CD14-positive monocyte (primary cell): ENCODE results near the gene C2orf76. TPM values are rescaled to one million over a fixed set of nuclear protein-coding genes. Genes with fewer than 3 reads are reported as not detected.

ENCODE experiments used
- DNase-seq, 3 donors: peaks; one replicate each; pipeline ENCODE4 v3.0.0-alpha.2; 2011 to 2022
- H2AFZ ChIP-seq: 2 replicates; pipeline ENCODE4 v1.6.0; 2012; ENCODE audit warnings: mild to moderate bottlenecking, low read depth, low read length, inconsistent platforms; ENCODE audit not compliant: insufficient read depth, poor library complexity, severe bottlenecking
- H3K27ac ChIP-seq, 2 donors: 1 replicate in 1 of 2; 2 replicates in 1 of 2; pipeline ENCODE4 v1.5.1; 2012 to 2013; ENCODE audit warnings: low read length in 2 of 2, control low read depth in 1 of 2, inconsistent platforms in 1 of 2, low read depth in 1 of 2, mild to moderate bottlenecking in 1 of 2
- H3K27me3 ChIP-seq, 2 donors: one replicate each; pipeline versions ENCODE4 v1.6.0 to v1.6.1; 2011 to 2013; ENCODE audit warnings: low read length in 2 of 2; ENCODE audit not compliant: control insufficient read depth in 2 of 2, insufficient read depth in 2 of 2
- H3K36me3 ChIP-seq, 2 donors: replicated peaks in 1 of 2; 1 replicate in 1 of 2; 2 replicates in 1 of 2; pipeline versions ENCODE4 v1.5.1 to v1.6.1; 2012 to 2013; ENCODE audit warnings: low read length in 2 of 2, control low read depth in 1 of 2, inconsistent platforms in 1 of 2, mild to moderate bottlenecking in 1 of 2; ENCODE audit not compliant: insufficient read depth in 2 of 2, control insufficient read depth in 1 of 2
- H3K4me1 ChIP-seq, 2 donors: 1 replicate in 1 of 2; 2 replicates in 1 of 2; pipeline versions ENCODE4 v1.5.1 to v1.6.1; 2012 to 2013; ENCODE audit warnings: low read length in 2 of 2, control low read depth in 1 of 2, inconsistent platforms in 1 of 2, mild to moderate bottlenecking in 1 of 2, moderate library complexity in 1 of 2; ENCODE audit not compliant: insufficient read depth in 2 of 2, control insufficient read depth in 1 of 2
- H3K4me2 ChIP-seq: replicated peaks from 2 replicates; pipeline ENCODE3; 2012; ENCODE audit warnings: low read length, moderate library complexity, mild to moderate bottlenecking; ENCODE audit not compliant: poor library complexity, severe bottlenecking; ENCODE audit errors: extremely low read depth
- H3K4me3 ChIP-seq, 3 experiments: fragments of 200-600 bp in 1 of 3; sonication (generic) in 1 of 3; replicated peaks in 1 of 3; 1 replicate in 2 of 3; 2 replicates in 1 of 3; pipeline ENCODE4 v1.5.1; 2011 to 2013; ENCODE audit warnings: low read length in 3 of 3, mild to moderate bottlenecking in 3 of 3, control low read depth in 2 of 3, low read depth in 2 of 3, inconsistent platforms in 1 of 3, moderate library complexity in 1 of 3
- H3K79me2 ChIP-seq: 2 replicates; pipeline ENCODE4 v1.6.0; 2012; ENCODE audit warnings: mild to moderate bottlenecking, control low read depth, inconsistent platforms, low read length, moderate library complexity; ENCODE audit not compliant: insufficient read depth
- H3K9ac ChIP-seq: 2 replicates; pipeline ENCODE4 v1.6.0; 2017; ENCODE audit warnings: low read length, mild to moderate bottlenecking; ENCODE audit not compliant: insufficient read depth, poor library complexity, severe bottlenecking
- H3K9me3 ChIP-seq, 2 donors: replicated peaks in 1 of 2; 1 replicate in 1 of 2; 2 replicates in 1 of 2; pipeline versions ENCODE4 v1.5.1 to v1.6.1; 2012 to 2013; ENCODE audit warnings: low read length in 2 of 2, control low read depth in 1 of 2; ENCODE audit not compliant: control insufficient read depth in 1 of 2, insufficient read depth in 1 of 2
- H4K20me1 ChIP-seq: 2 replicates; pipeline ENCODE4 v1.6.0; 2012; ENCODE audit warnings: mild to moderate bottlenecking, low read length, control low read depth, moderate library complexity; ENCODE audit not compliant: insufficient read depth
- H3K27ac Mint-ChIP-seq, 7 donors: one replicate each; pipeline ENCODE4 v1.8.0; 2020; ENCODE audit warnings: mild to moderate bottlenecking in 7 of 7, mixed read lengths in 7 of 7, moderate library complexity in 6 of 7, inconsistent platforms in 2 of 7
- H3K27me3 Mint-ChIP-seq, 3 donors: one replicate each; pipeline ENCODE4 v1.8.0; 2021 to 2022; ENCODE audit warnings: low read depth in 3 of 3, mild to moderate bottlenecking in 3 of 3, mixed read lengths in 3 of 3, moderate library complexity in 3 of 3, inconsistent platforms in 1 of 3
- H3K36me3 Mint-ChIP-seq, 2 donors: one replicate each; pipeline ENCODE4 v1.8.0; 2020; ENCODE audit warnings: mixed read lengths in 2 of 2, inconsistent platforms in 1 of 2, mild to moderate bottlenecking in 1 of 2
- H3K4me1 Mint-ChIP-seq: one replicate; pipeline ENCODE4 v1.8.0; 2020; ENCODE audit warnings: mild to moderate bottlenecking, mixed read lengths
- H3K4me3 Mint-ChIP-seq, 2 donors: one replicate each; pipeline ENCODE4 v1.8.0; 2020; ENCODE audit warnings: mild to moderate bottlenecking in 2 of 2, mixed read lengths in 2 of 2, moderate library complexity in 1 of 2
- H3K9me3 Mint-ChIP-seq, 7 donors: one replicate each; pipeline ENCODE4 v1.8.0; 2020 to 2022; ENCODE audit warnings: mixed read lengths in 7 of 7, mild to moderate bottlenecking in 6 of 7, moderate library complexity in 6 of 7, inconsistent platforms in 2 of 7
- WGBS: methylation state at CpG from one replicate; pipeline ENCODE4 v1.1.5; 2013; ENCODE audit warnings: missing lambda C conversion rate; ENCODE audit not compliant: insufficient coverage; 5-methylcytosine and 5-hydroxymethylcytosine counted together
- intact Hi-C, 2 donors: fragments of 100-400 bp; cut with micrococcal nuclease; formaldehyde crosslinking; loops; one replicate each; pipeline versions ENCODE4 v1.15.0 to v1.15.1; 2023
- polyA plus RNA-seq, 3 donors: library from polyadenylated mRNA; depleted of rRNA in 1 of 3; unstranded in 2 of 3; stranded (reverse) in 1 of 3; fragments of 300-500 nt in 2 of 3; fragments of >200 nt in 1 of 3; fragmentation: Illumina TruSeq in 2 of 3; gene quantifications; 1 replicate in 2 of 3; 2 replicates in 1 of 3; pipeline ENCODE4 v1.2.3, GENCODE V29; 2012 to 2021
- TF ChIP-seq, protein P1 (sequence below): fragments of 200-600 bp; IDR thresholded peaks from one replicate; pipeline ENCODE4 v1.8.0; 2022; ENCODE audit warnings: antibody characterized with exemption, mild to moderate bottlenecking

The C2orf76 gene
- polyA plus RNA-seq, 3 donors: 9.7 to 32.5 (median 31.0) TPM

DNA sequence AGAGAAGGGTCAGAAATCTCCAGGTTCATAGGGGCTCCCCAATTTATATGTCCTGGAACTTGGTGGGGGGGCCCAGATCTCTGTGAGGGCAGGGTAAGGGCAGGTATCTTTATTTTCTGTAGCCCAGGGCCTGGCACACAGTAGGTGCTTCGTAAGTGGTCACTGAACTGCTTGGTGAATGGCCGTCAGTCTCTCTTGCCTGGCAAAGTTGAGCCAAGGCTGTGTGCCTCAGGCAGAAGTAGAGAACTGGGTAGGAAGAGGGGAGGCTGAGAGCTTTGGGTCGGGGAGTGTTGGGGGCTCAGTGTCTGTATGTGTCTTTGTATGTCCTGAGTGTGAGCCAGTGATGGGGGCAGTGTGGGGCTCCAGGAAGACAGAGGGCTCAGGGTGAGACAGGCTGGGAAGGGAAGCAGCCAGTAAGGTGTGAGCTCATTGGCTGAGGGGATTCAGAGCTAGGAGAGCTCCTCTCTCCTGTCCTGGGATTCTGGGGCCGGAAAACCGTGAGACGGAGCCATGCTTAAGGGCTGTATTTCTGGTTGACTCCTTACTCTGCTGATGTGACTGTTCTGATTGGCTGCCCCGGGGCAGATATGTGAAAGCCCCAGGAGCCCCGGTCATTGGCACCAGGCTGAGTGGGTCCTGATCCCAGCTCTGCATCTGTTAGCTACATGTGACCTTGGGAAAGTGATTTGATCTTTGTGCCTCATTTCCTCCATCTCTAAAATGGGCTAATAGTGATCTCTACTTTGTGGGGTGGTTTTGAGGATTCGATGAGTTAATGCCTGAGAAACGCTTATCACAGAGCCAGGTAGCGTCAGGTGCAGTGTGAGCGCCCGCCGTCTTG, 112.7 kb downstream of the C2orf76 start:
- peaks cover 0 to 2% (median 0%) of the 10 kb centered on the region in 7 donors for H3K9me3 Mint-ChIP-seq
- Histone ChIP-seq H3K9ac (no peak overlapping the region), H3K4me2 (no peak overlapping the region), H3K79me2 (no peaks in the 10 kb centered on the region), H3K27me3 (no peaks in the 10 kb centered on the region), H4K20me1 (no peaks in the 10 kb centered on the region), H3K9me3 (no peaks in the 10 kb centered on the region), H2AFZ (no peak overlapping the region), H3K4me1 (no peaks in the 10 kb centered on the region), H3K36me3 (peaks cover 20 to 85% of the 10 kb centered on the region in 2 donors), H3K27ac (no peak overlapping the region), H3K4me3 (no peak overlapping the region)
- H3K4me1 Mint-ChIP-seq: no peaks in the 10 kb centered on the region
- no peak for DNase-seq
- no peak overlapping the region for H3K4me3 Mint-ChIP-seq
- intact Hi-C loops: no loop called here
- peak overlapping the region in 3 of 7 donors; percentile 33 to 50 (median 37) for H3K27ac Mint-ChIP-seq
- H3K27me3 Mint-ChIP-seq: peaks cover 0 to 4% (median 0%) of the 10 kb centered on the region in 3 donors
- TF ChIP-seq, protein P1, sequence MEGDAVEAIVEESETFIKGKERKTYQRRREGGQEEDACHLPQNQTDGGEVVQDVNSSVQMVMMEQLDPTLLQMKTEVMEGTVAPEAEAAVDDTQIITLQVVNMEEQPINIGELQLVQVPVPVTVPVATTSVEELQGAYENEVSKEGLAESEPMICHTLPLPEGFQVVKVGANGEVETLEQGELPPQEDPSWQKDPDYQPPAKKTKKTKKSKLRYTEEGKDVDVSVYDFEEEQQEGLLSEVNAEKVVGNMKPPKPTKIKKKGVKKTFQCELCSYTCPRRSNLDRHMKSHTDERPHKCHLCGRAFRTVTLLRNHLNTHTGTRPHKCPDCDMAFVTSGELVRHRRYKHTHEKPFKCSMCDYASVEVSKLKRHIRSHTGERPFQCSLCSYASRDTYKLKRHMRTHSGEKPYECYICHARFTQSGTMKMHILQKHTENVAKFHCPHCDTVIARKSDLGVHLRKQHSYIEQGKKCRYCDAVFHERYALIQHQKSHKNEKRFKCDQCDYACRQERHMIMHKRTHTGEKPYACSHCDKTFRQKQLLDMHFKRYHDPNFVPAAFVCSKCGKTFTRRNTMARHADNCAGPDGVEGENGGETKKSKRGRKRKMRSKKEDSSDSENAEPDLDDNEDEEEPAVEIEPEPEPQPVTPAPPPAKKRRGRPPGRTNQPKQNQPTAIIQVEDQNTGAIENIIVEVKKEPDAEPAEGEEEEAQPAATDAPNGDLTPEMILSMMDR: no peak
- WGBS: 92% methylated on average over 9 of the region's 14 CpGs
- H3K36me3 Mint-ChIP-seq: peaks cover 49 to 52% of the 10 kb centered on the region in 2 donors

DNA sequence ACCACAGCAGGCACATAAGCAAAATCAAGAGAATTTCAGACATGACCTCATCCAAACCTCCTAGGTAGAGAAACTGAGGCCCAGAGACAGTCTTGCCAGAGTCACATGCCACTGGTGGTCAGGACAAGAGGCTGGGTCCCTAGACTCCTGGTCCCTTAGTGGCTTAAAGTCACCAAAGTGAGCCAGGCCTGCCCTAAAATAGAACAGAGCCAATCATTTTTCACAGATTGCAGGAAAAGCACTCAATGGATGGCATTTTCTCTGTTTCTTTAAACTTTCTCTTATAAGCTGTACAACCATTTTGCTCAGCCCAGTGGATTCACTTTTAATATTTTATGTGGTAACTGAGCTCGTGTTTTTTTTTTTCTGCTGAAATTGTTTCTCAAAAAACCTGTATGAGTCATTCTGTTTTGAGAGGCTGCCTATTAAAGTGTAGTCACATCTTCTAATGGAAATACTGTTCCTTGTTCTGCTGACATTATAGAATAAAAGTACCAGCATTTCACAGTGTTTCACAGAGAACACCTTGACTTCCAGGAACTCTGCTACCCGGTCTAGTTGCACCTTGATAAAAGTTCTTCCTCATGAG, 113.4 kb downstream of the C2orf76 start:
- TF ChIP-seq, protein P1: no peak
- Histone ChIP-seq H3K9ac (no peak overlapping the region), H3K4me1 (no peaks in the 10 kb centered on the region), H3K9me3 (no peaks in the 10 kb centered on the region), H3K79me2 (no peaks in the 10 kb centered on the region), H3K27ac (no peak overlapping the region), H3K36me3 (peaks cover 20 to 93% of the 10 kb centered on the region in 2 donors), H3K4me2 (no peak overlapping the region), H3K4me3 (no peak overlapping the region), H4K20me1 (no peaks in the 10 kb centered on the region), H2AFZ (no peak overlapping the region), H3K27me3 (no peaks in the 10 kb centered on the region)
- intact Hi-C loops: no loop called here
- WGBS: no CpG with 5 or more reads among the region's 2 CpGs
- H3K27ac Mint-ChIP-seq: peak overlapping the region in 1 of 7 donors; percentile 37
- no peaks in the 10 kb centered on the region for H3K4me1 Mint-ChIP-seq
- H3K9me3 Mint-ChIP-seq: peaks cover 0 to 2% (median 0%) of the 10 kb centered on the region in 7 donors
- no peak for DNase-seq
- no peak overlapping the region for H3K4me3 Mint-ChIP-seq
- peaks cover 53 to 59% of the 10 kb centered on the region in 2 donors for H3K36me3 Mint-ChIP-seq
- H3K27me3 Mint-ChIP-seq: peaks cover 0 to 4% (median 0%) of the 10 kb centered on the region in 3 donors

Other genes starting within 250 kb of the C2orf76 start
- not detected for gene C1QL2, start 208.1 kb downstream of the C2orf76 start, polyA plus RNA-seq
- gene STEAP3, start 143.0 kb downstream of the C2orf76 start, polyA plus RNA-seq: 10 to 100 TPM in 1 of 3 donors, 1 to 10 TPM in 2; 3.0 to 10.7 (median 3.3) TPM
- gene DBI, start 143 bp upstream of the C2orf76 start, polyA plus RNA-seq: 100 to 1,000 TPM; 126 to 436 (median 398) TPM
- not detected for gene TMEM37, start 65.0 kb upstream of the C2orf76 start, polyA plus RNA-seq
- gene SCTR, start 157.6 kb upstream of the C2orf76 start, polyA plus RNA-seq: not detected
- not detected for gene CFAP221, start 177.6 kb upstream of the C2orf76 start, polyA plus RNA-seq